Neural progenitor cell (in vitro differentiated cells): Measurements from ENCODE around the gene HLA-DMA.

Experiments
- CTCF ChIP-seq: fragments of 200-600 bp; sonication (generic); IDR thresholded peaks from 2 replicates; pipeline ENCODE4 v1.5.1; 2017; ENCODE audit warnings: antibody characterized with exemption, mild to moderate bottlenecking
- EZH2phosphoT487 ChIP-seq: fragments of 200-600 bp; sonication (generic); IDR thresholded peaks from 2 replicates; pipeline ENCODE4 v1.6.1; 2017; ENCODE audit warnings: antibody characterized with exemption

GRCh38 chr6:32991972-32992371, 39.1 kb upstream of the HLA-DMA start:
- TF ChIP-seq CTCF (no peak), EZH2phosphoT487 (no peak)
